ENCODE measurements around the gene TBATA. TPM values are rescaled to one million over a fixed set of nuclear protein-coding genes. Genes with fewer than 3 reads are reported as not detected.

TBATA gene
- not detected in 2 replicates for total RNA-seq

GRCh38 chr10:70785190-70785589, at the start of gene TBATA:
TSS of gene TBATA (minus strand) at chr10:70785377. CDS start at chr10:70783379, 1,998 bp downstream.

GRCh38 chr10:70815504-70816219, 30.5 kb upstream of the TBATA start, which contains the start of gene SGPL1:
TSS of gene SGPL1 (plus strand) at chr10:70815948. CDS start at chr10:70816854, 906 bp downstream.

Other genes with a start within 250 kb of the TBATA start
- gene PRF1, start 182.6 kb downstream of the TBATA start, total RNA-seq, result not detected in 2 replicates
- 0.19 TPM in 1 of 2 replicates, not detected in the other for gene ADAMTS14, start 112.9 kb downstream of the TBATA start, total RNA-seq
- gene SGPL1, start 30.6 kb upstream of the TBATA start, total RNA-seq, result 25.0 and 31.1 TPM in 2 replicates
- 56.5 and 72.6 TPM in 2 replicates for gene PCBD1, start 103.2 kb upstream of the TBATA start, total RNA-seq